Stimulated activated CD4-positive, alpha-beta T cell treated with anti-CD3 and anti-CD28 coated beads, Interleukin-1b, Interleukin-23, amount 100 ng/mL, for 1 hour (primary cell): Measurements from ENCODE around the gene NR1D1.

Experiments used
- DNase-seq, 2 donors: peaks; one replicate each; pipeline ENCODE4 v3.0.0-alpha.2; 2020; ENCODE audit warnings: low read depth in 2 of 2

Gene NR1D1

DNA sequence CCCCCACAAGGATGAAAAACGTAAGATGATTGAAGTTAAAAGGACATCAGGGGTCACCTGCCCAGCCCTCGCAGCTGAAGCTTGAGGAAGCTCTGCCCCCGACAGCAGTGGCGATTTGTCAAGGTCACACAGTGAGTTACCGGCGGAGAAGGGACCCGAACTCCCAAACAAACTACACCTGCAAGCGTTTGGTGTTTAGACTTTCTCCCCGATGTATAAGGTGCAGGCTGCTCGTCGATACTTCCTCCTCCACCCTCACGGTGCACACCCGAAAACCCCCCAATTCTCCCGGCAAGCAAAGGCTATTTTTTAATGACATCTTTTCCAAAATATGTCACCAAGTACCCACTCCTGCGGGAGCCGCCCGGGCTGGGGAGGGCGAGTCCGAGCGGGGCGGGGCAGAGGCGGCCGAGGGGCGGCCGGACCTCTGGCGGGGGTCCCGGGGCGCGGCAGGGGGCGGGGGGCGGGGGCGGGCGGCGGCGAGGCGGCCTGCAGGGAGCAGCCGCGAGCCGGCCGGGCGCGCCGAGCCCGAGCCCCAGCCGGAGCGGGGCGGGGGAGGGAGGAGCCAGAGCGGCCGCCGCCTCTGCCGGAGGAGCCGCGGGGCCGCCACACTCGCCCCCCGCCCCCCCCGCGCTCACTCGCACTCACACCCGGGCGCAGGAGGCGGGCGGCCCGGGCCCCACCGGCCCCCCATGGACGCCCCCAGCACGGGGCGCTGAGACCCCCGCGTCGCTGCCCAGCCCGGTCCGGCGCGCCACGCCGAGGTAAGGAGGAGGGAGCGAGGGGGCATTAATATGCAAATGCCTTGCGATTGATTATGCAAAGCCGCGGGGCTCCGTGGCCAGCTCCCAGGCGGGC is 37.8 kb downstream of the NR1D1 start, which contains the start of gene THRA:
Gene THRA (plus strand): TSS at position 637 of the 858 bp plus-strand sequence. CDS start 11,524 bp downstream, outside the sequence.
- peak; percentile 36 to 56 for DNase-seq

DNA sequence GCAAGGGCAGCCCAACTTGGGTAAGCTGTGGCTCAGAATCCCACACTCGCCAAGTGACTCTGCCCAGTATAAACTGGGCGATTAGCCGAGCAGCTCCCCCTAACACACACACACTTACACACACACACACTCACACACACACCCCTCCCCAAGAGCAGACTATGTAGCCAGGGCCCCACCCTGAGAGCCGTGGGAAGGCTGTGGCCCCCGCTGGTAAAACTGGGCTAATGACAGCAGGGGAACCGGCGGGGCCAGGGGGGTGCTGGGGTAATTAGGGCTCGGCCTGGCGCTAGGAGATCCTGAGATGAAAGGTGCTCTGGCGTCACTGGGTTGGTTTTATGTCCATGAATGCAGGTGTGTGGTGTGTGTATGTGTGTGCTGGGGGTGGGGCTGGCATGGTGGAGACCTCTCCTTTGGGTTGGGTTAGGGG is 38.8 kb downstream of the NR1D1 start:
- no peak for DNase-seq

DNA sequence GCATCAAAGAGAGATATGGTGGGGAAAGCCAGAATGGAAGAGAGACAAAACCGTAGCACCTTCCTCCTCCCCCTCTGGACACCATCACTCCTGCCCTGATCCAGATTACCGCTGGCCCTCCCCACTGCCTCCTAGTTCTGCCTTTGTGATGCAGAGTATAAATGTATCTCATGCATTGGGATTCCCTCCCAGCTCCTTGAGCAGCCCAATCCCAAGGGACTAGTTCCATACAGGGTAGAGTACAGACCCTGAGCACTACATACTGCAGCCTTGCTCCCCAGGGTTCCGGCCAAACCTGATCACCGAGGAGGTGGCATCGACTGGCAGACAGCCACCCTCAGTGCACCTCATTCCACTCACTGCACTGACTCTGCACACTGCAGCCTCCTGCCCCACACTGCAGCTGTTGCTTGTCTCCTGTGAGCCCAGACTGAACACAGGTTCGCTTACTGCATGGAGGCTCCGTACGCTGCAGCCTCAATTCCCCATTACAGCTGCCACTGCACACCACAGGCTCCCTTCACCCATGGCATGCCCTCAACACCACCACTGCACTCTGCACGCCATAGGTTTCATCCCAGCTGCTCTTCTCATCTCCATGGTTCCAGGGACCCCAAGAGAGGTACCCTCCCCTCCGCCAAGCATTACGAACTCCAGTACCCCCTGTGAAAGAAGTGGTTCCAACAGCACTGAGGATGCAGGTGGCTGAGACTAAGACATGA is 39.3 kb downstream of the NR1D1 start:
- DNase-seq = no peak

GRCh38 chr17:40059729-40060475 is 40.5 kb downstream of the NR1D1 start:
- no peak for DNase-seq

- DNase-seq = no peak
Measured at GRCh38 chr17:40058865-40059264, 41.5 kb downstream of the NR1D1 start.

- no peak for DNase-seq
Measured at GRCh38 chr17:40058186-40058784, 42.1 kb downstream of the NR1D1 start.

- no peak for DNase-seq
Measured at GRCh38 chr17:40056379-40057015, 43.9 kb downstream of the NR1D1 start.
